Cortex of kidney (tissue), 1 donor: ENCODE measurements around the gene CUEDC1.

Experiments used
- DNase-seq: peaks from one replicate; lab custom pipeline; 2025; lab: John Stamatoyannopoulos, UW

CUEDC1 gene

GRCh38 chr17:57955183-57955931 lies at the start of gene CUEDC1:
CUEDC1 (minus strand) TSS chr17:57955412; CDS start chr17:57885564, 69,848 bp downstream.
- DNase-seq: no peak

- no peak for DNase-seq
Observed at GRCh38 chr17:58004060-58004459, 48.8 kb upstream of the CUEDC1 start.

GRCh38 chr17:58002973-58003372 lies 47.8 kb upstream of the CUEDC1 start:
- DNase-seq: no peak

- DNase-seq: no peak
Observed at GRCh38 chr17:58002154-58002948, 47.1 kb upstream of the CUEDC1 start.

DNA sequence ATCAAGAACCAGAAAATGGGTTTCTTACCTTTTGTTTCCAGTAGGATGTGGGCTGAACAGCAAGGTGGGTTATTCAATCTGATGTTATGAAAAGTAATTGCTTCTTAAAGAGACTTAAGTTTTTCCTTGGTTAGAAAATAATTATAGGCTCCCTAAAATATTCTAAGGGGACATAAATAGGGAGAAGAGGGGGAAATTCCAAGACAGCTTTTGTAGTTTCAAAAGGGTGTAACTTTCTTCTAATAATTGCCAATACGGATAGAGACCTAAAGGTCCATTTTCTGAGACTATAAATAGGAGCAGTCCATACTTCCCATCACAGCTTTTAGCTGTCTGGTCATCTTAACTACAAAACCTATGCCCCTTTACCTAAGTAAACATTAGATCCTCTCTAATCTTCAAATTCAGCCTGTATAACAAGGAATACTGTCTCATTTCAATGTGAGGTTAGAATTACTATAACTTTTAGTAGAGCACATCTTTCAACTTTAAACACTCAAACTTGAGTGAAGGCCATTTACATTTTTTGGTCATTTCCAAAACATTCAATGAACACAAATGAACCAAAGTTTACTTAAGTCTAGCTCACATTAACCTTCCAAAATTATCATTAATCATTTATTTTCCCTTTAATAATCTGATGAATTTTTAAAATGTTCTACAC lies 46.4 kb upstream of the CUEDC1 start:
- DNase-seq: no peak

GRCh38 chr17:57999496-58000017 lies 44.3 kb upstream of the CUEDC1 start:
- no peak for DNase-seq

DNA sequence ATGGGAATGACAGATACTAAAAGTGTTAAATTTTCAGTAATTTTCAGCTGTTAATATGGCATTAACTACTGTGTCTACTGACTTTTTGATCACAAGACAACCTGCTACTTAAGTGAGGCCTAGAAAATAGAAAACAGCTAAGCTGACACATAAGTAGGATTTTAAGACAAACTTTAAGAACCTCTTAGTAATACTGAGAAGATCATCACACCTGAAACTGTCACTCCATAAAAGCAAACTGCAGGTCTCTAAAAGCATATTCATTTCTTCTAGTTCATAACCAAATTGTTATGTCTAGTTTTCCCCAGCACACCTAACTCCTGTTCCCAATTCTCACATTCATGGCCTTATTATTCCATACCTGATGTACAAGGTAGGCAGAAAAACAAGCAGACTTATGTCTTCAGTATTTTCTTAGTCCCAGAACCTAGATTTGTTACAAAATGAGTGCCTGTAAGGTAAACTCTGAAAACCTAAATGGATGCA lies 43.8 kb upstream of the CUEDC1 start:
- DNase-seq: no peak

DNA sequence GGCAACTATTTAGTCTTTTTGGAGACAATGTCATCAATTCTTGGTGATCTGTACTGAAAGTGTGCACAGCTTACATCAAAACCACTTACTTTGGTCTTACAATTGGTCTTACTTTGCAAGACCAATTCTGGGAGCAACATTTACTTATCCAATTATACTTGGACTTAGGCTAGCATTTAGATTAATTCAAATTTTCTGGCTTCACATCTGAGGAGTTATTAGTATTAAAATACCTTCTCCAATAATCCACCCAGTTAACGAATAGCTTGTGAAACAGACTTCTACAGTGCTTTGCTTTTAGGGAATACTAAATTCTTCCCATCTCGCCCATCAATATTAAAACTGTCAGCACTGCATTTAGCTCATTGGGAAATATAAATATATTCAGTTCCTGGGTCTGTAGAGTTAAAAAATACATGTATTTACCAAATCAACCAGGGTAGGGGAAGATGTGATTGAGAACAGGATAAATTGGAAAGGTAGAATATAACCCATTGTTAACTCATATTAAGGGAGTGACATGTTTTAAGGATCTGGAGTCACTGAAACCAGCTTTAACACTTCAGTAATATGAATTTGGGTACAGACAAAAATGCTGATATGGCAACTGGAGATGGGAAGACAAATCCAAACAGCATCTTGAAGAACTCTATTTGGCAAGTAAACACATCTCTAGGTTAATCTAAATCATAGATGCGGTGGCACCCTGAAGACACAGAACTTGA lies 42.0 kb upstream of the CUEDC1 start:
- no peak for DNase-seq

DNA sequence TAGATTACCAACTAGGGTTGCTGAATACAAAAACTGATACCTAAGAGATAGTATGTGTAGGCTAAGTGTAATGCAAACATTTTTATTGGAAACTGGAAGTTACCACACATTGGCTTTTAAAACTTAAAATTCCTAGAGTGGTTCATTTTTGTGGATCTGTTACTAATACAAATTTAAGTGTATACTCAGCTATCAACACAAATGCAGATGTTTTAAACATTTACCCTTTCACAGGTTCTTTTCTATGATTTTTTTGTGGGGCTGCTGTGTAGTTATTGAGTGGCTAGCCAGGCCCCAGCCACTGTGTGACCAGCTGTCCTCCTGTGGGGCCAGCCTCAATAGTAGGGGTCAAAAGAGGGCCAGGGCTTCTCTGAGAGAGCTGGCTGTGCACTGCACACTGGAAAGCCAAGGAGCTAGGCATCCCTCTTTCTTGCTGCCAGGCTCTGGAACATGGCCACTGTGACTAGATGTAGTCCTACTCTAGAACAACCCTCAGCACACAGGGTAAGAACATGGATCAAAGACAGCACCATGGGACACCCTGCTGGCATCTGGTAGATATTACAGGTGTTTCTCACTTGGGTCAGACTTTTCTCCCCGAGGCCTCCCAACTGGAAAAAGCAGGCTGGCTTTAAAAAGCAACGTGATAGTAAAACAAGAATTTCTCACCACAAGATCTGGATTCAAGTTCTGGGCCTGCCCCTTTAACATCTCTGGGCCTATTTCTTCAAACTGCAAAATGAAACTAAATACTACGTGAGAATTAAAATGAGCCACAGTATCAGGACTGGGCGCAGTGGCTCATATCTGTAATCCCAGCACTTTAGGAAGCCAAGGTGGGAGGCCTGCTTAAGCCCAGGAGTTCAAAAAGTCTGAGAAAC lies 40.1 kb upstream of the CUEDC1 start:
- no peak for DNase-seq

- no peak for DNase-seq
Observed at GRCh38 chr17:57994436-57994835, 39.2 kb upstream of the CUEDC1 start.

- no peak for DNase-seq
Observed at GRCh38 chr17:57993471-57994365, 38.5 kb upstream of the CUEDC1 start.

- DNase-seq: no peak
Observed at GRCh38 chr17:57991537-57991936, 36.3 kb upstream of the CUEDC1 start.

- no peak for DNase-seq
Observed at GRCh38 chr17:57990037-57990436, 34.8 kb upstream of the CUEDC1 start.

DNA sequence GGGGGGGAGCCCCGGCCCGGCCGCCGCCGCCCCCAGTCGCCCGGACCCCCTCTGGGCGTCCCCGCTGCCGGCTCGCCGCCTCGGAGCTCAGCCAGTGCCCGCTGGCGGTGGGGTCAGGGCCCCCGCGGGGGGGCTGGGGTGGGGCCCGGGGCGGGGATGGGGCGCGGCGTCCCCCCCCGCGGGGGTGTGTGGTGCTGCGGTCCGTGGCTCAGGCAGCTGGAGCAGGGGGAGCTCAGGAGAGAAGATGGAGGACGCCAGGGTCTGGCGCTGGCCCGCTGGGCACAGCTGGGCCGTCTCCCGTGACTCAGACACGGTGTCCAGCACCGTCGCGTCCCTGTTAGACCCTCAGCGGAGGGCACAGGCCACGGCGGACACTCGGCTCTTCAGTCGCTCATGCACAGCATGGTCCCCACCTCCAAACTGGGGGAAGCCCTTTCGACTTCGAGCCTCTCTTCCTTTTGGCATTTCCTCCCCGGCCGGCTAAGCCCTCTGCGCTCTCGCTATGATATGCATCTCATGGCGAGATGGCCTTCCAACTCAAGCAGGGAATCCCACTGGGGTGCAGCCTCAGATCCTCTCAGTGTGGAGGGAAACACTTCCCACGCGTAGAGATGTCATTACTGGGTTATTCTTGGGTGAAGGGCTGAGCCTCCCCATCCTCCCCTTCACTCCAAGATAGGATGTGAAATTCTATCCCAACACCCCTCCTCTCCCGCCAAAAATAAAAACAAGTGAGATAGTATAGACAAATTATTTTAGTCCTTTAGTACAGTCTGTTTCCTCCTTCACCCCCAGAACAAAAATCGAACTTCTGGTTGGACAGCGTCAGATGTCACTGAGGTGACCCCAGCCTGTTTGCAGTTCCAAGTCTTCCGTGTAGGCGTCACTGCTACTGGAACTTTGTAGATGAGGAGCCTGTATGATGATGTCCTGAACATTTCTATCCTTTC lies 33.4 kb upstream of the CUEDC1 start:
- no peak for DNase-seq

DNA sequence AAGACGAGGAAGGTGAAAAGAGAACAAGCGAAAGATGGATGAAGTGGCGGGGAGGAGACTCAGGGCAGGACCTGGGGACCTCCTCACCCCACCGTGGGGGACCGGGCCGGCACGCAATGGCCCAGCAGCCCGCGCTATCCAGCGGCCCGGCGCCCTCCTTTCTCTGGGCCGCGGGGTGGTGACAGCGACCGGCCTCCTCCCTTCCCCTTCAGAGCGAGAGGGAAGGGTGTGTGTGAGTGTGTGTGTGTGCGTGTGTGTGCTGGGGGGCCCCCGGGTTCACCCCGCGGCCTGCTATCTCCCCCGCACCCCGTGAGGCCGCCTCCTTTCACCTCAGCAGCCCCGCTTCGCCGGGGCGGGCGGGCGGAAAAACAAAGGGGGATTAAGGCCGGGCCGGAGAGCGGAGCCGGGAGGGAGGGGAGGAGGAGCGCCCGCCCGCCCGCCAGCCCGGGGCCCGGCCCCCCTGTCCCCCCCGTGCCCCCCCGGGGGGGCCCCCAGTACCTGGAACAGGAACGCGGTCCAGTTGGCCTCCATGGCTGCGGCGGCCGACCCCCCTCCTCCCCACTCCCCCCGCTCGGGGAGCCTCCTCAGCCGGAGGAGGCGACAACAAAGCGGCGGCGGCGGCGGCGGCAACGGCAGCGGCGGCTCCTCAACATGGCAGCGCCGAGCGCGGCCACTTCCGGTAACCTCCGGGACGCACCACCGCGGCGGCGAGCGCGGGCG lies 32.5 kb upstream of the CUEDC1 start, which contains the start of gene VEZF1:
TSS of gene VEZF1 (minus strand) at position 674 of the 720 bp plus-strand sequence. CDS start at position 531, 143 bp downstream.
- DNase-seq: no peak

DNA sequence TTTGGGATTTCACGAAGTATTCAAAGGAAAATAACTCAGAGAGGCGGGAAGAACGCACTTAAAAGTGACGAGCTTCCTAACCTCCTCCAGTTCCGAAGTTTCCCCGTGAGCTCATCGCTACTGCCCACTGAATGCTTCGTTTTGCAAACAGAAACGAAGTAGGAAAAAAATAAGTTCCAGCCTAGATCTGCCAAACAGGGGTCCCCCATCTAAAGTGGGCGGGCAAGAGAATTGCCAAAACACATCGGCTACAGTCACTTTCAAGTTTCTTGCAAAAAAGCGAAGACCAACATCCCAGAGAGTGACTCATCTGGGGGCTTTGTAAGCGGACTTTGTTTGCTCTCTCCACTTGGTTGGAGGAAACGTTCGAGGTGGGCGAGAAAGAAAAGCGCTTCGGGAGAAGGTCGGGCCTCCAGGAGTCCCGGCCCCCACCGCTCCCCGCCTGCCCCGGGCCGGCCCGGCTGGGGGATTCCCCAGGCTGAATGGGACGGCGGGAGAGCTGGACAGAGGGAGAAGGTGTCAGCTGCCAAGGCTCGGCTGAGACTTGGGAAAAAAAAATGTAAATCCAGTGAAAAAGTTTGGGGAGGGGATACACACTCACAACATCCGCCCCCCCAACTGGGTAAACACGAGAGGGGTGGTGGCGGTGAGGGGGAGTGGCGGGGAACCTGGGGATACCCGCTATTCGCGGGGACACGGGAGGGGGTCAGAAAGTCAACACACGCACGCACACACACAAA lies 31.8 kb upstream of the CUEDC1 start:
- DNase-seq: no peak

GRCh38 chr17:57985675-57985974 lies 30.4 kb upstream of the CUEDC1 start:
- no peak for DNase-seq
